GM12891 (cell line): Measurements from ENCODE around the gene HIRA.

Experiments
- PAX5 ChIP-seq: IDR thresholded peaks from 2 replicates; pipeline ENCODE4 v1.6.1; 2011; ENCODE audit warnings: low read length, moderate library complexity, mild to moderate bottlenecking; ENCODE audit not compliant: insufficient read depth, severe bottlenecking
- SPI1 ChIP-seq: IDR thresholded peaks from 2 replicates; pipeline ENCODE4 v1.6.1; 2011; ENCODE audit warnings: low read depth, low read length, control low read depth

- TF ChIP-seq SPI1 (no peak), PAX5 (no peak)
These were observed 135.8 kb downstream of the HIRA start for GRCh38 chr22:19295733-19296132.
